HG02943 (cell line): ENCODE measurements around the gene FZD7.

ENCODE experiments used
- ATAC-seq: cut with Tn5 transposase; IDR thresholded peaks from one replicate; pipeline ENCODE4 v1.9.1; 2021; ENCODE audit warnings: mild to moderate bottlenecking, low read depth, moderate library complexity; ENCODE audit not compliant: unreplicated experiment

Gene FZD7

DNA sequence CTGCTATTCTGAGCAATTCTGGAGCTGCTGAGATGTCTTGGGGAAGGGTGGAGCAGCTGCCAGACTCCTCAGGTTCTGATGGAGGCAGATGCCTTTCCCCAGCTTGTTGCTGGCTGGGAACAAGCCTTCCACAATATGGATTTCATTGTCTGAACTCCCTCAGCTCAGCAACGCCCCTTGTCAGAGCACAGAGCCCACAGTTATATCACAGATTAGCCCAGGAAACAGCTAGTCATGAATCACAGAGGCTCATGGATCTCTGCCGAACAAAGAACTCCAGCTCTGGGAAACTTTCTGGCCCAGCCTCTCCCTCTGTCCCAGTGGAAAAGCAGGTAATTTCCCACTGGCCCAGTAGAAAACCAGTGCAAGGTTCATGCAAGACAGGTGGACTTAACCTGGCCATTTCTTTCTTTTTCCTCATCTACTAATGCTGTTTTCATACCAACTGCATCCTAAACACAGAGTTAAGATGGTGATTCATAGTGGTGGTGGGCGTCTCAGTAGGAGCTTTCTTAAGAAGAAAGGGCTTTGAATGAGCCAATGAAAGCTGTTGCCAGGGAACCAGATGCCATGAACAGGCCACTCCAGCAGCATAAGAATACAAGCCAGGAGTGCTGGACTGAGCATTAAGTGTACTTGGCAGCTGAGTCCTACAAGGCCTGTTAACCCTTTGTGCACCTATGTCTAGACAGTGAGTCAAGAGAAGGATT is 30.7 kb downstream of the FZD7 start:
- no peak for ATAC-seq

DNA sequence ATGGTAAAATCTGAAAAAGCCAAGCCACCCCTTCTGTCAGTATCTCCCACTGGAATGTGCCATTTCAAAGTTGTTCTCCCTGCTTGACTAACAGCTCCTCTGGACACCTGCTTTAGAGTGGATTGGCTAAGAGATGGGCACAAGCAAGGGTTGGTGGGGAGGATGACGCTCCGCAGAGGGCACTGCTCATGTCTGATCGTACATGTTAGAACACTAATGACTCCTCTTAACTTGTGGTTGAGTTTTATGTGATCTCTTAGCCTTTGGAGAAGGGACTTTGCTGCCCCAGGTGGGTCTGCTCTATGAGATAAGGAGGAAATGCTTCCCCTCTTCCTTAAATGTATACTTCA is 31.2 kb downstream of the FZD7 start:
- no peak for ATAC-seq

DNA sequence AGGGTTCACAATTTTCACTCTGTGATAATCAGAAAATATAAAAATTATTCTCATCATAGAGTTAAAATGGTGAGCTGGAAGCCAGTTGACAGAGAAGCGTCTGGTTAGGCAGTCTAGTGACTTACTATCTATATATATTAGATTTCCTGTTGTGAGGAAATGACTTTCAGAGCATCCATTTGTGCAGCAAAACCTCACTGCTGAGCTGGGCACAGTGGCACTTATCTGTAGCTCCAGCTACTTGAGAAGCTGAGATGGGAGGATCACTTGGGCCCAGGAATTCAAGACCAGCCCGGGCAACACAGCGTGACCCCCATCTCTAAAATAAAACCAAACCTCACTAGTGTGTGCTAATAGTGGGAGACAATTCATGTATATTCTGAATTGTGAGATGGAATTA is 32.2 kb downstream of the FZD7 start:
- no peak for ATAC-seq

DNA sequence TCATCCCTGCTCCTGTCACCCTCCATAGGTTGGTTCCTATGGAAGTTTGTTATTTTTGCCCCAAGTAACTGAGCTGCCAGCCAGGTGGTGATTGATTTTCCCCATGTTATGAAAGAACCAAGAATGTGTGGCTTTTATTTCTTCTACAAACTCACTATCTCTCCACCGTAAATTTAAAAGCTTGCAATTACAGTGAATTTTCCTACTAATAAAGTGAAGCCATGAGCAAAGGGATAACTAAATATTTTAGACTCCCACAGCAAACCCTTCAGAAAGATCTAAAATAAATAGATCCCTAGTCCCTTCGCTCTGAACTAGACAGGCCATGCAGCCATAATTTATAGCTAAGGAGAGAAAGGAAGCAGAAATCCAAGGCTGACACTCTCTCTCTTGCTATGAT is 33.2 kb downstream of the FZD7 start:
- no peak for ATAC-seq

DNA sequence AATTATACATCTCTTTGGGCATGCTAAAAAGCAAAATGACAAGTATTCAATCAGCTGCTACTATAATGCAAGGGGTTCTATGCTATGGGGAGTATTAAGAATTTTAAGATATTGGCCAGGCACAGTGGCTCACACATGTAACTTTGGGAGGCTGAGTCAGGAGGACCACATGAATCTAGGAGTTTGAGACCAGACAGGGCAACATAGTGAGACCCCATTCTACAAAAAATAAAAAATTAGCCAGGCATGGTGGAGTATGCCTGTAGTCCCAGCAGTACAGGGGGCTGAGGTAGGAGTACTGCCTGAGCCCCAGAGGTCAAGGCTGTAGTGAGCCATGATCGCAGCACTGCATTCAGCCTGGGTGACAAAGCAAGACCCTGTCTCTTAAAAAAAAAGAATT is 33.9 kb downstream of the FZD7 start:
- ATAC-seq = no peak

DNA sequence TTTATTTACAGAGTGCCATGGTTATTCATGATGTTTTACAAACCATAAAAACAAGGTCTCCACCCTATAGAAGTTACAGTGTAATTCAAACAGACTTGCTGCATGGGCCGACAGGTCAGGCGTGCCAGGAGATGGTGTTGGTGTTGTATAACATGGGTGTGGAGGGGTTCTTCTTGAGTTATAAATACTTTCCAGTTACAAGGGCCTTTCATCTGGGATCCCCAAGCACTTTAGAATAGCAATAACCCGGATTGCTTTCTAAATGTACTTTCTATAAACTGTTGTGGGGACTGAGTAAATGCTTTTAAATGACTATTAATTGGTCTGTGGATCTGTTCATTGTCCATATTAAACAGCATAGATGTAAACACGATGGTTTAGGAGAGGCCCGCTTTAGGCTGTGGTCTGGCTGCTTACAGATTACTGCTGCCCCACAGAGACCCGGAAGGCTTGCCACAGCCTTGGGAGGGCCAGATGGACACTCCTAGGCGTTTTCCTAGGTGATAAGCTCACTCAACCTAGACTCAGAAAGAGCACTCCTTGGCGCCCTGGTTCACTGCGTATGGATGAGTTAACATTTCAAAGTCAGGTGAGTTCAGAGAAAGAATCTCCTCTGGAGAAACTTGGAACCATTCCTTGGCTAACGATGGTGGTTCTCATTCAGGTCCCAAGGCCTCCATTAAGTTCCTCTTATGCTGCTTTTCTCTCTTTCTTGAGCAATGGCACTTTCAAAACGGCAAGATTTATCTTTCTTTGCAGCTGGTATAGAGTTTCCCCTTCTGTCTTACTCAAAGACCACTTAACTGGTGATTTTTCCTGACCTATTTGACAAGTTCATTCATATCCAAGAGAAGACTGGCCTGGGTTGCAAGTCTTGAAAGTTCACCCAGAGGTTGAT is 35.8 kb downstream of the FZD7 start:
- no peak for ATAC-seq

DNA sequence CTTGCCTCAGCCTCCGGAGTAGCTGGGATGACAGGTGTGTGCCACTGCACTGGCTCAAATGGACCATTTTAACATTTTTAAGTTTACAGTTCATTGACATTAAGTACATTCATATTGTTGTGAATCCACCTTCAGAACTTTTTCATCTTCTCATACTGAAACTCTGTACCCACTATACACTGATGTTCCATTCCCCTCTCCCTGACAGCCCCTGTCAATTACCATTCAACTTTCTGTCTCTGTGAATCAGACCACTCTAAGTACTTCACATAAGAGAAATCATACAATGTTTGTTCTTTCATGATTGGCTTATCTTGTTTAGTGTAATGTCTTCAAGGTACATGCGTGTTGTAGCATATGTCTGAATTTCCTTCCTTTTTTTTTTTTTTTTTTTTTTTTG is 37.5 kb downstream of the FZD7 start:
- ATAC-seq = no peak

DNA sequence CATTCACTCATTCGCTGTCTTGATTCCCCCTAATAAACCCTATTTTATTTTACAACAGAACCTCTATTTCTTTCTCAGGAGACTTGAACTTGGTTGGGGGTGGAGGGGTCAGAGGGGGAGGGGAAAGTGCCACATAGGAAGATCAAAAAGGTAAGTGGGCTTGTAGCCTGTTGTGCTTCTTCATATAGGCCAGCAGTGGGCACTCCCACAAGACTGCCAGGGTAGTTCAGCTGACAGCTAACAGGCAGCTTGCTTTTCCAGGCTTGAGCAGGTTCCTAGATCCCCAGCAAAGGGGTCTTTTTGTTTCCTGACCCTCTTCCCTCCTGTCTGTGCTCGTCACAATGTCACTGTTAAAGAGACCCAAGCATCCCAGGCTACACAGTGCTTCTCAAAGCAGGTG is 38.6 kb downstream of the FZD7 start:
- no peak for ATAC-seq

DNA sequence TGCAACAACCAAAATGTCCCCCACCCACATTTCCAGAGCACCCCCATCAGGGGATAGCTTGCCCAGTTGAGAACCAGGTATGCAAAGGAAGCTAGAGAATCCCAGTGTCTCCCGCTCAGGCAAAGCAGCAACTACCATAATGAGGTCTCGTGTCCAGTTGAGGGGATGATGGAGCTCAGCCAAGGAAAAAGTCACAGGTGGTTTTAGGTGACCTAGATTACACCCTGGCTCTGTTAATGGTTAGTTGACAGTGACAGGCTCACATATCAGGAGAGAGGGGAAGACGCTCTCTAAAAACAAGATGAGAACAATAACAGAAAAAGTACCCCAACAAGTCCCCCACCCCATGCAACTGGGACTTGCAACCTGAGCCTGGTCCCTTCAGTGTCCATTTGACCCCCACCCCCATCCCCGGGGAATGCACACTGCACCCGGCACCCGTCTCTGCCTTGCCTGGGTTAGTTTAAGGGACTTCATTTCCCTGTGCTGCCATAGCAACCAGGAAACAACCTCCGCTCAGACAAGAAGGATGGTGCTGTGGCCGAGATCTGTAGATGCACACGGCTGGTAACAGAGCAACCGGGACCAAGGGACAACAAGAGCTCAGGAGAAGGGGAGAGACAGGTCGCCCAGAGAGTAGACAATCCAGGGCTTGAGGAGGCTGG is 39.2 kb downstream of the FZD7 start, which contains the start of gene KIAA2012:
KIAA2012 (plus strand) TSS at position 519 of the 665 bp plus-strand sequence. CDS start 373 bp downstream, outside the sequence.
- ATAC-seq = no peak

DNA sequence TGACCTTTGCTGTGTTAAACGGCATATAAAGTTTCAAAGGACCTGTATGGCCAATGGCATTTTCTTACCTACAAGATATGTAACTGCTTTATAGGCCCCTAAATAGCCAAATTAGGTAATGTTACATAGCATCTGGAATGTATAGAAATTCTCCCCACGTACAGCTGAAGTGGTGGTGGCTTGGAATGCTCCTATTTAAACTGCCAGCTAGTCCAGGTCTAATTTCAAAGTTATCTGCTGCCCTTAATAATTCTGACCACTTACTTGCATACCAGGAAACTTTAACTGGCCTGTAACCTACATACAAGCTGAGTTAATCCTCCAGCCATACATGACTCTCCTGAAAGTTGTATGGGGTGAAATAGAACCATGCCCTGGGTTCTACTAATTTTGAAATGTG is 40.7 kb downstream of the FZD7 start:
- ATAC-seq = no peak

DNA sequence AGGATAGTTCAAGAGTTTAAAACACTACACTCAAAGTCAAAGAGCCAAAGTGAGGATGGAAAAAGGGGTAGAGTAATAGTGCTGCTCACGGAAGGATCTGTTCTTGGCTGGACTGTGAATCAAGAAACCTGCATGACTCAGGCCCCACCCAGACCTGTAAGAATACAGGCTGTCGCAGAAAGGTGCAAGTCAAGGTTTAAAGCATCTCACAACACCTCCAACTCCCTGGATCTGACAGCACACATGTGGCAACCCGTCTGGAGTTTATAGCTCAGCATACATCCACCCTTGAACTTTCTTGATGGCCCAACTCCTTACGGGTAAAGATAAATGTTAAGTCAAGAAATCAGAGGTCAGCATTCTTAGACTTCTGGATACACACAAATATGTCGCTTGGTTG is 45.7 kb downstream of the FZD7 start:
- ATAC-seq = no peak

DNA sequence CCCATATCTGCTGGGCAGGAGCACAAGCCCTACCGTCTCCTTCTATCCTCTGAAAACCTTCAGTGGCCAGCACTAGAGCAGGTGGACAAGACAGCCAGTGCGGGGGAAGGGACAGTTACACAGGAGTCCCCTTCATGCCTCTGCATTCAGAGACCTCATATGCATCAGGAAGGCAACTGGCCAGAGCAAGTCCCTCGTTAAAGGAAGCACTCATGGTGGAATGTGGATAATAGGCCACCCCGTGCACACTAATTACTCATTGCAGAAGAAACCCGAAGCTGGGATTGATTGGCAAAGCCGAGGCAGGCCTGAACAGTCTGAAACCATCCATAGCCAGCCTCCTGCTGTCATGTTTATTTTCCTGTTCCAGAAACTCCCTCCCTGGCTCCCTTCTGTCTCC is 50.6 kb downstream of the FZD7 start:
- no peak for ATAC-seq
